Measurements from ENCODE around the gene CDYL2. TPM values are rescaled to one million over a fixed set of nuclear protein-coding genes. Genes with fewer than 3 reads are reported as not detected.
"Not testable (repeated sequence)": the region's sequence is repeated elsewhere in the genome, so short reads cannot be mapped to it uniquely, and the experiment has no call there.

CDYL2 gene
- total RNA-seq, 1 experiment from 2014 or later, result 8.2 TPM

DNA sequence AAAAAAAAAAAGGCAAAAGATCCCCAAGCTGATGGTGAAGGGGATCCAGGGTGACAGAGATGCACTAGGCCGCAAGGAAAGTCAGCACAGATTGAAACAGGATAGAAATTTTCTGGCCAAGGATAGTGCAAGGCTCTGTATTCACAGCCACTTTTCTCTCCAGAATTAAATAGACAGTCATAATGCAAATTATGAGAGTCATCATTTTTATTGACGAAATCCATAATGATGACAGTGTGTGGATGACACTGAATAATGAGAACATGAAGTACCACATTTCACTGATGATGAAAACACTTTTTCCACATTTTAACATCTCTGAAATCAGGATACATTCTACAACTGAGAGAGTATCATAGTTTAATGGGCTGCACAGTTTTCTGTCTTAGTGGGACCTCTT lies 72.5 kb downstream of the CDYL2 start:
- H3K27ac Mint-ChIP-seq, result no peak overlapping the region
- H3K9me3 Mint-ChIP-seq, result peaks cover 22% of the 10 kb centered on the region
- ChIA-PET POLR2A (no interaction called here), CTCF (no interaction called here)
- H3K36me3 Mint-ChIP-seq, result peaks cover 7% of the 10 kb centered on the region
- H3K4me3 Mint-ChIP-seq, result no peak overlapping the region
- ATAC-seq (no peak), DNase-seq (ENCODE audit: low spot score) (no peak)
- H3K27me3 Mint-ChIP-seq (ENCODE audit: low read depth), result peaks cover 7% of the 10 kb centered on the region; the same call in 1 of the 2 replicates
- TF ChIP-seq, protein P1, sequence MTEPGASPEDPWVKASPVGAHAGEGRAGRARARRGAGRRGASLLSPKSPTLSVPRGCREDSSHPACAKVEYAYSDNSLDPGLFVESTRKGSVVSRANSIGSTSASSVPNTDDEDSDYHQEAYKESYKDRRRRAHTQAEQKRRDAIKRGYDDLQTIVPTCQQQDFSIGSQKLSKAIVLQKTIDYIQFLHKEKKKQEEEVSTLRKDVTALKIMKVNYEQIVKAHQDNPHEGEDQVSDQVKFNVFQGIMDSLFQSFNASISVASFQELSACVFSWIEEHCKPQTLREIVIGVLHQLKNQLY (CRISPR knock-in tag; IDR thresholded peaks at IDR 0.05), result no peak
- TF ChIP-seq, protein P2, sequence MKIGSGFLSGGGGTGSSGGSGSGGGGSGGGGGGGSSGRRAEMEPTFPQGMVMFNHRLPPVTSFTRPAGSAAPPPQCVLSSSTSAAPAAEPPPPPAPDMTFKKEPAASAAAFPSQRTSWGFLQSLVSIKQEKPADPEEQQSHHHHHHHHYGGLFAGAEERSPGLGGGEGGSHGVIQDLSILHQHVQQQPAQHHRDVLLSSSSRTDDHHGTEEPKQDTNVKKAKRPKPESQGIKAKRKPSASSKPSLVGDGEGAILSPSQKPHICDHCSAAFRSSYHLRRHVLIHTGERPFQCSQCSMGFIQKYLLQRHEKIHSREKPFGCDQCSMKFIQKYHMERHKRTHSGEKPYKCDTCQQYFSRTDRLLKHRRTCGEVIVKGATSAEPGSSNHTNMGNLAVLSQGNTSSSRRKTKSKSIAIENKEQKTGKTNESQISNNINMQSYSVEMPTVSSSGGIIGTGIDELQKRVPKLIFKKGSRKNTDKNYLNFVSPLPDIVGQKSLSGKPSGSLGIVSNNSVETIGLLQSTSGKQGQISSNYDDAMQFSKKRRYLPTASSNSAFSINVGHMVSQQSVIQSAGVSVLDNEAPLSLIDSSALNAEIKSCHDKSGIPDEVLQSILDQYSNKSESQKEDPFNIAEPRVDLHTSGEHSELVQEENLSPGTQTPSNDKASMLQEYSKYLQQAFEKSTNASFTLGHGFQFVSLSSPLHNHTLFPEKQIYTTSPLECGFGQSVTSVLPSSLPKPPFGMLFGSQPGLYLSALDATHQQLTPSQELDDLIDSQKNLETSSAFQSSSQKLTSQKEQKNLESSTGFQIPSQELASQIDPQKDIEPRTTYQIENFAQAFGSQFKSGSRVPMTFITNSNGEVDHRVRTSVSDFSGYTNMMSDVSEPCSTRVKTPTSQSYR (CRISPR knock-in tag; IDR thresholded peaks at IDR 0.05), result no peak
- TF ChIP-seq, protein P3, sequence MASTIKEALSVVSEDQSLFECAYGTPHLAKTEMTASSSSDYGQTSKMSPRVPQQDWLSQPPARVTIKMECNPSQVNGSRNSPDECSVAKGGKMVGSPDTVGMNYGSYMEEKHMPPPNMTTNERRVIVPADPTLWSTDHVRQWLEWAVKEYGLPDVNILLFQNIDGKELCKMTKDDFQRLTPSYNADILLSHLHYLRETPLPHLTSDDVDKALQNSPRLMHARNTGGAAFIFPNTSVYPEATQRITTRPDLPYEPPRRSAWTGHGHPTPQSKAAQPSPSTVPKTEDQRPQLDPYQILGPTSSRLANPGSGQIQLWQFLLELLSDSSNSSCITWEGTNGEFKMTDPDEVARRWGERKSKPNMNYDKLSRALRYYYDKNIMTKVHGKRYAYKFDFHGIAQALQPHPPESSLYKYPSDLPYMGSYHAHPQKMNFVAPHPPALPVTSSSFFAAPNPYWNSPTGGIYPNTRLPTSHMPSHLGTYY (CRISPR knock-in tag; IDR thresholded peaks at IDR 0.05), result no peak
- TF ChIP-seq, protein P4, sequence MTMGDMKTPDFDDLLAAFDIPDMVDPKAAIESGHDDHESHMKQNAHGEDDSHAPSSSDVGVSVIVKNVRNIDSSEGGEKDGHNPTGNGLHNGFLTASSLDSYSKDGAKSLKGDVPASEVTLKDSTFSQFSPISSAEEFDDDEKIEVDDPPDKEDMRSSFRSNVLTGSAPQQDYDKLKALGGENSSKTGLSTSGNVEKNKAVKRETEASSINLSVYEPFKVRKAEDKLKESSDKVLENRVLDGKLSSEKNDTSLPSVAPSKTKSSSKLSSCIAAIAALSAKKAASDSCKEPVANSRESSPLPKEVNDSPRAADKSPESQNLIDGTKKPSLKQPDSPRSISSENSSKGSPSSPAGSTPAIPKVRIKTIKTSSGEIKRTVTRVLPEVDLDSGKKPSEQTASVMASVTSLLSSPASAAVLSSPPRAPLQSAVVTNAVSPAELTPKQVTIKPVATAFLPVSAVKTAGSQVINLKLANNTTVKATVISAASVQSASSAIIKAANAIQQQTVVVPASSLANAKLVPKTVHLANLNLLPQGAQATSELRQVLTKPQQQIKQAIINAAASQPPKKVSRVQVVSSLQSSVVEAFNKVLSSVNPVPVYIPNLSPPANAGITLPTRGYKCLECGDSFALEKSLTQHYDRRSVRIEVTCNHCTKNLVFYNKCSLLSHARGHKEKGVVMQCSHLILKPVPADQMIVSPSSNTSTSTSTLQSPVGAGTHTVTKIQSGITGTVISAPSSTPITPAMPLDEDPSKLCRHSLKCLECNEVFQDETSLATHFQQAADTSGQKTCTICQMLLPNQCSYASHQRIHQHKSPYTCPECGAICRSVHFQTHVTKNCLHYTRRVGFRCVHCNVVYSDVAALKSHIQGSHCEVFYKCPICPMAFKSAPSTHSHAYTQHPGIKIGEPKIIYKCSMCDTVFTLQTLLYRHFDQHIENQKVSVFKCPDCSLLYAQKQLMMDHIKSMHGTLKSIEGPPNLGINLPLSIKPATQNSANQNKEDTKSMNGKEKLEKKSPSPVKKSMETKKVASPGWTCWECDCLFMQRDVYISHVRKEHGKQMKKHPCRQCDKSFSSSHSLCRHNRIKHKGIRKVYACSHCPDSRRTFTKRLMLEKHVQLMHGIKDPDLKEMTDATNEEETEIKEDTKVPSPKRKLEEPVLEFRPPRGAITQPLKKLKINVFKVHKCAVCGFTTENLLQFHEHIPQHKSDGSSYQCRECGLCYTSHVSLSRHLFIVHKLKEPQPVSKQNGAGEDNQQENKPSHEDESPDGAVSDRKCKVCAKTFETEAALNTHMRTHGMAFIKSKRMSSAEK (CRISPR knock-in tag; IDR thresholded peaks at IDR 0.05; ENCODE audit: borderline replicate concordance), result no peak
- no peak for TF ChIP-seq ZNF671 (CRISPR knock-in tag; IDR thresholded peaks at IDR 0.05)
- TF ChIP-seq NFYB (CRISPR knock-in tag; conservative IDR thresholded peaks at IDR 0.05; ENCODE audit: low read depth), result no peak
- no peak for TF ChIP-seq CREM (CRISPR knock-in tag; IDR thresholded peaks at IDR 0.05)
- no peaks in the 10 kb centered on the region for H3K4me1 Mint-ChIP-seq

DNA sequence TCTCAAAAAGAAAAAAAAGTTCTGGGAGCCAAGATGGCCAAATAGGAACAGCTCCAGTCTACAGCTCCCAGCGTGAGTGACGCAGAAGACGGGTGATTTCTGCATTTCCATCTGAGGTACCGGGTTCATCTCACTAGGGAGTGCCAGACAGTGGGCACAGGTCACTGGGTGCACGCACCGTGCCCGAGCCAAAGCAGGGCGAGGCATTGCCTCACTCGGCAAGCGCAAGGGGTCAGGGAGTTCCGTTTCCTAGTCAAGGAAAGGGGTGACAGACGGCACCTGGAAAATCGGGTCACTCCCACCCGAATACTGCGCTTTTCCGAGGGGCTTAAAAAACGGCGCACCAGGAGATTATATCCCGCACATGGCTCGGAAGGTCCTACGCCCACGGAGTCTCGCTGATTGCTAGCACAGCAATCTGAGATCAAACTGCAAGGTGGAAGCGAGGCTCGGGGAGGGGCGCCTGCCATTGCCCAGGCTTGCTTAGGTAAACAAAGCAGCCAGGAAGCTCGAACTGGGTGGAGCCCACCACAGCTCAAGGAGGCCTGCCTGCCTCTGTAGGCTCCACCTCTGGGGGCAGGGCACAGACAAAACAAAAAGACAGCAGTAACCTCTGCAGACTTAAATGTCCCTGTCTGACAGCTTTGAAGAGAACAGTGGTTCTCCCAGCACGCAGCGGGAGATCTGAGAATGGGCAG lies 77.2 kb downstream of the CDYL2 start:
- H3K9me3 Mint-ChIP-seq, result peaks cover 55% of the 10 kb centered on the region
- POLR2A ChIA-PET; DNase-seq (ENCODE audit: low spot score): not testable (repeated sequence)

DNA sequence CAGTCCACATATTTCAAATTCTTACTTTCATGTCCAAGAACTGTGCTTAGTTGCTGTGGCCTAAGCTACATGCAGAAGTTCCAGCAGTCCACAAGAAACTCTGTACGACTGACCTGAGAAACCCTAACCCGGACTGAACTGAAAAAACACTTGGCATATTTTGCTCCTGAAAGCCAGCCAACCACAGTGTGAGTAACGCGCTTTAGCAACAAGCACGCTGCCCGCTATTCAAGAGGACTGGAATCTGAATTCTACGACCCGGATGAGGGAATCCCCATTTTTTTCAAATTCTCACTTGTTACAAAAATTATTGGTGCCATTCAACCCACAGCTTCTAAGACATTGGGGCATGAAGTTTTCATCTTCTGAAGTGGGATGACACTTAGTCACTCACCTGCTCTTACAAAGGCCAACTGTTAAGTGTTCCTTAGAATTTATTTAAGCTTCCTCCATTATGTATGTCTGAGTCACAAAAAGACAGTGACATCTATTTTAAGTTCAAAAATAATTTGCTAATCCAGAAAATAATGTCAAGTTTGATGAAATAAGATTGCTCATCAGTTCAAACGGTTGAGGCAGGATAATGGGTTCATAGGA lies 78.7 kb downstream of the CDYL2 start:
- TF ChIP-seq GABPB1 (CRISPR knock-in tag; IDR thresholded peaks at IDR 0.05), result no peak
- no peak for TF ChIP-seq NFE2L1 (CRISPR knock-in tag; IDR thresholded peaks at IDR 0.05)
- no peak for TF ChIP-seq ZNF121 (CRISPR knock-in tag; IDR thresholded peaks at IDR 0.05)
- TF ChIP-seq ZNF416 (CRISPR knock-in tag; IDR thresholded peaks at IDR 0.05), result no peak
- Mint-ChIP-seq H3K4me3 (no peak overlapping the region), H3K9me3 (peaks cover 43% of the 10 kb centered on the region), H3K27me3 (ENCODE audit: low read depth) (peaks cover 4% of the 10 kb centered on the region), H3K4me1 (no peaks in the 10 kb centered on the region), H3K36me3 (peaks cover 16% of the 10 kb centered on the region), H3K27ac (no peak overlapping the region)
- ChIA-PET CTCF (no interaction called here), POLR2A (no interaction called here)
- ATAC-seq, result no peak
- no peak for DNase-seq (ENCODE audit: low spot score)

More for the DNA sequence above, 77.2 kb downstream of the CDYL2 start:
- CTCF ChIA-PET, H3K4me1 Mint-ChIP-seq, ATAC-seq, H3K27ac Mint-ChIP-seq, H3K4me3 Mint-ChIP-seq: not testable (repeated sequence)
- H3K27me3 Mint-ChIP-seq (ENCODE audit: low read depth), result peaks cover 10% of the 10 kb centered on the region
- peaks cover 16% of the 10 kb centered on the region for H3K36me3 Mint-ChIP-seq
